GM23338 (cell line): ENCODE data around the gene JDP2.

Source experiments
- CTCF ChIP-seq, 2 experiments: fragments of 200-600 bp in 1 of 2; sonication (generic) in 1 of 2; conservative IDR thresholded peaks; 2 replicates each; pipeline versions ENCODE4 v1.5.1 to v1.6.1; 2016 to 2017; ENCODE audit warnings: antibody characterized with exemption in 2 of 2, low read depth in 2 of 2, mild to moderate bottlenecking in 2 of 2, moderate library complexity in 1 of 2
- ETS1 ChIP-seq: IDR thresholded peaks from 2 replicates; pipeline ENCODE4 v1.6.1; 2016; ENCODE audit warnings: antibody characterized with exemption
- EZH2 ChIP-seq: fragments of 200-600 bp; sonication (generic); IDR thresholded peaks from one replicate; pipeline ENCODE4 v1.8.0; 2017; ENCODE audit warnings: antibody characterized with exemption, mild to moderate bottlenecking, low read depth; ENCODE audit not compliant: unreplicated experiment
- EZH2phosphoT487 ChIP-seq: fragments of 200-600 bp; sonication (generic); IDR thresholded peaks from one replicate; pipeline ENCODE4 v1.8.1; 2018; ENCODE audit warnings: antibody characterized with exemption; ENCODE audit not compliant: unreplicated experiment

GRCh38 chr14:75470238-75470797 is 42.5 kb downstream of the JDP2 start:
- no peak for TF ChIP-seq CTCF (conservative IDR thresholded peaks at IDR 0.05; ENCODE audit: low read depth in 2 of 2)
- no peak for TF ChIP-seq EZH2
- no peak for TF ChIP-seq ETS1
- TF ChIP-seq EZH2phosphoT487: no peak
